Measurements from ENCODE around the gene ZNF385A. TPM values are rescaled to one million over a fixed set of nuclear protein-coding genes. Genes with fewer than 3 reads are reported as not detected.

ZNF385A gene
- total and polyA plus RNA-seq, 9 of the 15 experiments (the other 6 are each of a cell fraction or from before 2014, with no cell fraction given), result 1.0 to 111 (median 7.7) TPM

- TF ChIP-seq, protein P1, sequence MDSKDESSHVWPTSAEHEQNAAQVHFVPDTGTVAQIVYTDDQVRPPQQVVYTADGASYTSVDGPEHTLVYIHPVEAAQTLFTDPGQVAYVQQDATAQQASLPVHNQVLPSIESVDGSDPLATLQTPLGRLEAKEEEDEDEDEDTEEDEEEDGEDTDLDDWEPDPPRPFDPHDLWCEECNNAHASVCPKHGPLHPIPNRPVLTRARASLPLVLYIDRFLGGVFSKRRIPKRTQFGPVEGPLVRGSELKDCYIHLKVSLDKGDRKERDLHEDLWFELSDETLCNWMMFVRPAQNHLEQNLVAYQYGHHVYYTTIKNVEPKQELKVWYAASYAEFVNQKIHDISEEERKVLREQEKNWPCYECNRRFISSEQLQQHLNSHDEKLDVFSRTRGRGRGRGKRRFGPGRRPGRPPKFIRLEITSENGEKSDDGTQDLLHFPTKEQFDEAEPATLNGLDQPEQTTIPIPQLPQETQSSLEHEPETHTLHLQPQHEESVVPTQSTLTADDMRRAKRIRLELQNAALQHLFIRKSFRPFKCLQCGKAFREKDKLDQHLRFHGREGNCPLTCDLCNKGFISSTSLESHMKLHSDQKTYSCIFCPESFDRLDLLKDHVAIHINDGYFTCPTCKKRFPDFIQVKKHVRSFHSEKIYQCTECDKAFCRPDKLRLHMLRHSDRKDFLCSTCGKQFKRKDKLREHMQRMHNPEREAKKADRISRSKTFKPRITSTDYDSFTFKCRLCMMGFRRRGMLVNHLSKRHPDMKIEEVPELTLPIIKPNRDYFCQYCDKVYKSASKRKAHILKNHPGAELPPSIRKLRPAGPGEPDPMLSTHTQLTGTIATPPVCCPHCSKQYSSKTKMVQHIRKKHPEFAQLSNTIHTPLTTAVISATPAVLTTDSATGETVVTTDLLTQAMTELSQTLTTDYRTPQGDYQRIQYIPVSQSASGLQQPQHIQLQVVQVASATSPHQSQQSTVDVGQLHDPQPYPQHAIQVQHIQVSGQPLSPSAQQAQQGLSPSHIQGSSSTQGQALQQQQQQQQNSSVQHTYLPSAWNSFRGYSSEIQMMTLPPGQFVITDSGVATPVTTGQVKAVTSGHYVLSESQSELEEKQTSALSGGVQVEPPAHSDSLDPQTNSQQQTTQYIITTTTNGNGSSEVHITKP (IDR thresholded peaks at IDR 0.05; ENCODE audit: partially characterized antibody), result peak; percentile 38
- peak; percentile 24 for TF ChIP-seq ZNF592 (IDR thresholded peaks at IDR 0.05)
- TF ChIP-seq NFRKB (IDR thresholded peaks at IDR 0.05; ENCODE audit: low read depth), result peak; percentile 60; the same call in 1 of the 2 replicates
- TF ChIP-seq SRSF3 (IDR thresholded peaks at IDR 0.05; ENCODE audit: insufficient read depth, low read length), result no peak
- TF ChIP-seq, protein P2, sequence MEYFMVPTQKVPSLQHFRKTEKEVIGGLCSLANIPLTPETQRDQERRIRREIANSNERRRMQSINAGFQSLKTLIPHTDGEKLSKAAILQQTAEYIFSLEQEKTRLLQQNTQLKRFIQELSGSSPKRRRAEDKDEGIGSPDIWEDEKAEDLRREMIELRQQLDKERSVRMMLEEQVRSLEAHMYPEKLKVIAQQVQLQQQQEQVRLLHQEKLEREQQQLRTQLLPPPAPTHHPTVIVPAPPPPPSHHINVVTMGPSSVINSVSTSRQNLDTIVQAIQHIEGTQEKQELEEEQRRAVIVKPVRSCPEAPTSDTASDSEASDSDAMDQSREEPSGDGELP (CRISPR knock-in tag; IDR thresholded peaks at IDR 0.05; ENCODE audit: borderline replicate concordance), result peak; percentile 89
- TF ChIP-seq CBFA2T2 (conservative IDR thresholded peaks at IDR 0.05), result peak; percentile 69
- no peak for TF ChIP-seq BRD4 (IDR thresholded peaks at IDR 0.05)
- TF ChIP-seq BRD9 (IDR thresholded peaks at IDR 0.05; ENCODE audit: low read depth, partially characterized antibody), result peak; percentile 91
- TF ChIP-seq NFIC (IDR thresholded peaks at IDR 0.05), result 0 out of 2 replicates have a peak, but pooled peaks have one; percentile 16
- TF ChIP-seq TAF9B (IDR thresholded peaks at IDR 0.05; ENCODE audit: partially characterized antibody), result peak; percentile 44
- TF ChIP-seq, protein P3, sequence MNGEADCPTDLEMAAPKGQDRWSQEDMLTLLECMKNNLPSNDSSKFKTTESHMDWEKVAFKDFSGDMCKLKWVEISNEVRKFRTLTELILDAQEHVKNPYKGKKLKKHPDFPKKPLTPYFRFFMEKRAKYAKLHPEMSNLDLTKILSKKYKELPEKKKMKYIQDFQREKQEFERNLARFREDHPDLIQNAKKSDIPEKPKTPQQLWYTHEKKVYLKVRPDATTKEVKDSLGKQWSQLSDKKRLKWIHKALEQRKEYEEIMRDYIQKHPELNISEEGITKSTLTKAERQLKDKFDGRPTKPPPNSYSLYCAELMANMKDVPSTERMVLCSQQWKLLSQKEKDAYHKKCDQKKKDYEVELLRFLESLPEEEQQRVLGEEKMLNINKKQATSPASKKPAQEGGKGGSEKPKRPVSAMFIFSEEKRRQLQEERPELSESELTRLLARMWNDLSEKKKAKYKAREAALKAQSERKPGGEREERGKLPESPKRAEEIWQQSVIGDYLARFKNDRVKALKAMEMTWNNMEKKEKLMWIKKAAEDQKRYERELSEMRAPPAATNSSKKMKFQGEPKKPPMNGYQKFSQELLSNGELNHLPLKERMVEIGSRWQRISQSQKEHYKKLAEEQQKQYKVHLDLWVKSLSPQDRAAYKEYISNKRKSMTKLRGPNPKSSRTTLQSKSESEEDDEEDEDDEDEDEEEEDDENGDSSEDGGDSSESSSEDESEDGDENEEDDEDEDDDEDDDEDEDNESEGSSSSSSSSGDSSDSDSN (IDR thresholded peaks at IDR 0.05; ENCODE audit: borderline replicate concordance in 1 of 2, low read depth in 2 of 2, low read length in 2 of 2), result 0 out of 4 replicates have a peak, but pooled peaks have one; percentile 14 to 26
- peak; percentile 67 for TF ChIP-seq HMBOX1 (IDR thresholded peaks at IDR 0.05)
- TF ChIP-seq HDAC3 (IDR thresholded peaks at IDR 0.05; ENCODE audit: borderline replicate concordance, partially characterized antibody), result peak; percentile 68
- TF ChIP-seq C11orf30 (IDR thresholded peaks at IDR 0.05; ENCODE audit: low read depth), result peak; percentile 98
- TF ChIP-seq ZNF134 (CRISPR knock-in tag; conservative IDR thresholded peaks at IDR 0.05), result no peak
- peak; percentile 33; the same call in 1 of the 2 replicates for TF ChIP-seq XRCC5 (IDR thresholded peaks at IDR 0.05; ENCODE audit: low read depth, low read length)
Observed at GRCh38 chr12:54337280-54337842, 47.2 kb downstream of the ZNF385A start (continued).
